ENCODE results near the gene AP3B1.
A peak's percentile ranks its signal among the peaks of the same experiment; 100 is the strongest.

AP3B1 gene

DNA sequence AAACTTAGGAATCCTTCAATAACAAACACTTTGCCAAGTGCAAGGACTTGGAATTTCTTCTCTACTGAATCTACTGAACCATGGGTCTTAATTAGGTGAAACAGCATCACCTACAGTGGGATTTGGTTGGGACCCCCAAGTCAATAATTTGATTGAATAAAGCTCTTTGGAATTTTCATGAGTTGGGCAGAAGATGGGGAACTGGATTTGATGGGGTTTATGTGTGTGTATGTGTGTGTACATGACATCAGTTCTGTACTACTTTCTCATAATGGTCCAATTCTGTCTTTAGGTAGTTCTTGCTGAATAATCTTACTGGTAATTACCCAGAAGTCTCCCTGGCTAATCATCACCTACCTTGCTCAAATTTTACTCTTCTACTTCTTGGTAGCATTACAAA, 319.9 kb downstream of the AP3B1 start:
- no peak overlapping the region for H3K4me3 ChIP-seq (ENCODE audit: control insufficient read depth, low read depth, low read length)
- TF ChIP-seq, protein P1, sequence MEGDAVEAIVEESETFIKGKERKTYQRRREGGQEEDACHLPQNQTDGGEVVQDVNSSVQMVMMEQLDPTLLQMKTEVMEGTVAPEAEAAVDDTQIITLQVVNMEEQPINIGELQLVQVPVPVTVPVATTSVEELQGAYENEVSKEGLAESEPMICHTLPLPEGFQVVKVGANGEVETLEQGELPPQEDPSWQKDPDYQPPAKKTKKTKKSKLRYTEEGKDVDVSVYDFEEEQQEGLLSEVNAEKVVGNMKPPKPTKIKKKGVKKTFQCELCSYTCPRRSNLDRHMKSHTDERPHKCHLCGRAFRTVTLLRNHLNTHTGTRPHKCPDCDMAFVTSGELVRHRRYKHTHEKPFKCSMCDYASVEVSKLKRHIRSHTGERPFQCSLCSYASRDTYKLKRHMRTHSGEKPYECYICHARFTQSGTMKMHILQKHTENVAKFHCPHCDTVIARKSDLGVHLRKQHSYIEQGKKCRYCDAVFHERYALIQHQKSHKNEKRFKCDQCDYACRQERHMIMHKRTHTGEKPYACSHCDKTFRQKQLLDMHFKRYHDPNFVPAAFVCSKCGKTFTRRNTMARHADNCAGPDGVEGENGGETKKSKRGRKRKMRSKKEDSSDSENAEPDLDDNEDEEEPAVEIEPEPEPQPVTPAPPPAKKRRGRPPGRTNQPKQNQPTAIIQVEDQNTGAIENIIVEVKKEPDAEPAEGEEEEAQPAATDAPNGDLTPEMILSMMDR (conservative IDR thresholded peaks at IDR 0.05; ENCODE audit: control insufficient read depth, insufficient read depth, low read depth, low read length) = no peak
- no peak for DNase-seq (ENCODE audit: low read depth)

DNA sequence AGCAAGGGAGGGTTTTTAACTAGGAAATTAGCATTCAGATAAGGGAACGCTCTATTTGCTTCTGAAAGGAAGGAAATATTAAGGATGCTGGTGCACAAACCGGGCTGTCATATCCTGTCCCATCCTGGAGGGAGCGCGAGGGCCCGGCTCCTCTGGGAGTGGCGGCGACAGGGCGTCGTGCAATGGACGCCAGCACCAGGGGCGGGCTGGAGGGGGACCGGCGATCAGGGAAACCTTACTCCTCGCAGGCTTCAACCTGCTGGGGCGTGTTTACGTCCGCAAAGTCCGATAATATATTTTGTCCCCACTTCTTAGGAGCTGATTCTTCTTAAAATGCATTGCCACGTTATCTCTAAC, 321.3 kb downstream of the AP3B1 start:
- TF ChIP-seq, protein P1 (conservative IDR thresholded peaks at IDR 0.05; ENCODE audit: control insufficient read depth, insufficient read depth, low read depth, low read length) = no peak
- H3K4me3 ChIP-seq (ENCODE audit: control insufficient read depth, low read depth, low read length) = no peak overlapping the region

GRCh38 chr5:77972469-77973252, 321.8 kb downstream of the AP3B1 start:
- H3K4me3 ChIP-seq (ENCODE audit: control insufficient read depth, low read depth, low read length) = peak overlapping the region; percentile 19
- DNase-seq (ENCODE audit: low read depth) = peak; percentile 9
- TF ChIP-seq, protein P1 (conservative IDR thresholded peaks at IDR 0.05; ENCODE audit: control insufficient read depth, insufficient read depth, low read depth, low read length) = no peak

More for the DNA sequence above, 321.3 kb downstream of the AP3B1 start:
- DNase-seq (ENCODE audit: low read depth) = no peak

GRCh38 chr5:77971776-77972468, 322.6 kb downstream of the AP3B1 start:
- no peak overlapping the region for H3K4me3 ChIP-seq (ENCODE audit: control insufficient read depth, low read depth, low read length)
- no peak for DNase-seq (ENCODE audit: low read depth)

GRCh38 chr5:77970891-77971290, 323.6 kb downstream of the AP3B1 start:
- TF ChIP-seq, protein P1 (conservative IDR thresholded peaks at IDR 0.05; ENCODE audit: control insufficient read depth, insufficient read depth, low read depth, low read length) = no peak
- no peak for DNase-seq (ENCODE audit: low read depth)
- no peak overlapping the region for H3K4me3 ChIP-seq (ENCODE audit: control insufficient read depth, low read depth, low read length)

More at GRCh38 chr5:77971776-77972468, 322.6 kb downstream of the AP3B1 start:
- TF ChIP-seq, protein P1 (conservative IDR thresholded peaks at IDR 0.05; ENCODE audit: control insufficient read depth, insufficient read depth, low read depth, low read length) = no peak

- no peak for DNase-seq (ENCODE audit: low read depth)
- no peak overlapping the region for H3K4me3 ChIP-seq (ENCODE audit: control insufficient read depth, low read depth, low read length)
- TF ChIP-seq, protein P1 (conservative IDR thresholded peaks at IDR 0.05; ENCODE audit: control insufficient read depth, insufficient read depth, low read depth, low read length) = no peak
Observed at GRCh38 chr5:77963795-77964194, 330.7 kb downstream of the AP3B1 start.

Data from fibroblast of mammary gland (primary cell).